Epidermal melanocyte (primary cell): ENCODE results near the gene OGDH.
"Not testable (repeated sequence)": the region's sequence is repeated elsewhere in the genome, so short reads cannot be mapped to it uniquely, and the experiment has no call there.

Experiments
- DNase-seq: peaks from one replicate; pipeline ENCODE4 v3.0.0; 2011; ENCODE audit warnings: low spot score; ENCODE audit not compliant: insufficient read length

The OGDH gene

DNA sequence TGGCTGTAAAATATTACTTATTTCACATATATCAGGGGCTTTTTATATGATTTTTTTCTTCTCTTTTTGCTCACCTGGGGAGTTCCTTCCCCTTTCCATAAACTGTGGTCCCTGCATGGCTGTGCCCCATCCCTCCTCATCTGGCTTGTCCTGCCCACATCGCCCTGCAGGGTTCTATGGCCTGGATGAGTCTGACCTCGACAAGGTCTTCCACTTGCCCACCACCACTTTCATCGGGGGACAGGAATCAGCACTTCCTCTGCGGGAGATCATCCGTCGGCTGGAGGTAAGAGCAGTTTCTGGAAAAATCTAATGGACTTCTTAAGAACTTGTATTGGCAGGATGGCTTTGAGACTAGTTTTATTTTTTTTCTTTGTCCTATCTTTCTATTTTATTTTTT, 60.1 kb downstream of the OGDH start:
- no peak for DNase-seq

DNA sequence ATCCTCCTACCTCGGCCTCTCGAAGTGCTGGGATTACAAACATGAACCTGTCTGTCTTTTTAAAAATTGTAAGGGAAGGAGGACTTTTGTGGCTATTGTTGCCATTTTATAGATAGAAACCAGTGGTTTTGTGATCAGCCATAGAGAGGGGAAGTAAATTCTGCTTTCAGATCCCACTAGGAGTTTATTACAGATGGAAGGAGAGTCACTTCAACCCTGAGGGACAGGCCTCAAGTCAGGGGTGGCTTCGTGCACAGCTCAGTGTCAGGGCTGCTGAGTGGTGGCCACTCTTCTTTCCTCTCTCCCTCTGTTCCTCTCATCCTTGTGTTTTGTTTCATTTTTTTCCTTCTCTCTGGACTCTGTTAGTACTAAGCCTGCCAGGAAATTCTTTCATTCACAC, 60.8 kb downstream of the OGDH start:
- no peak for DNase-seq

DNA sequence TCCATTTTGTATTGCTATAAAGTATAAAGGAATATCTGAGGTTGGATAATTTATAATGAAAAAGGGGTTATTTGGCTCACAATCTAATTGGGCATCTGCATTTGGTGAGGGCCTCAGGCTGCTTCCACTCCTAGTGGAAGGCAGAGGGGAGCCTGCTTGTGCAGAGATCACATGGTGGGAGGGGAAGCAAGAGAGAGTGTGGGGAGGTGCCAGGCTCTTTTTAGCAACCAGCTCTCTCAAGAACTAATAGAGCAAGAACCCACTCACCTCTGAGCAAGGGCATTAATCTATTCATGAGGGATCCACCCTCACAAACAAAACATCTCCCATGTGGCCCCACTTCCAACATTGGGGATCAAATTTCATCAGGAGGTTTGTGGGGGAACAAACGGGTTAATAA, 64.6 kb downstream of the OGDH start:
- no peak for DNase-seq

DNA sequence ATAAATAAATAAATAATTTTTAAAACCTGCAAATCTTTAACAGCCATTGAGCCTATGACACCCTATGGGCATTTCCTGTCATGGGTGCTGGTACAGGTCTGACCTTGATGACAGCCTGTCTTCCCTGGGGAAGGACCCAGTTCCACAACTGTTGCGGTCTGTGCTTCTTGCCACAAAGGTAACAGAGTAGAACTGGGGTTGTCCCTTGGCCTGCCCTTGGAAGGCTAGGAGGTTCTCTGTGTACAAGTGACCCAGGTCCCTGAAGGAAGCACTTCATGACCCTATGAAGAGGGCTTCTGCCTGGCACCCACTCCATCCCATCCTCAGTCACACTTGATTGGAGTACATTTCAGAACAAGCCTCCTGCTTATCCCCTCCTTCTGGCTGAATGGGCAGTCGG, 66.9 kb downstream of the OGDH start:
- no peak for DNase-seq

DNA sequence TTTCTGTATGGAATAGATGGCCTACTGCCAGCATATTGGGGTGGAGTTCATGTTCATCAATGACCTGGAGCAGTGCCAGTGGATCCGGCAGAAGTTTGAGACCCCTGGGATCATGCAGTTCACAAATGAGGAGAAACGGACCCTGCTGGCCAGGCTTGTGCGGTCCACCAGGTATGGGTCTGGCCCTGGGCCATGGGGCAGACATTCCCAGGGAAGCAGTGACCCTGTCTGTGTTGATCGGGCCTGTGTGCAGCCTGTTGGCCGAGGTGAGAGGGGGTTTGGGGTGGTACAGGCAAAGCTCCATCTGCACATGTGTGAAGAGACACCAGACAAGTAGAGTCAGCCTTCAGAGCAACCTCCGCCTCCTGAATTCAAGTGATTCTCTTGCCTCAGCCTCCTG, 67.3 kb downstream of the OGDH start:
- DNase-seq, result no peak

DNA sequence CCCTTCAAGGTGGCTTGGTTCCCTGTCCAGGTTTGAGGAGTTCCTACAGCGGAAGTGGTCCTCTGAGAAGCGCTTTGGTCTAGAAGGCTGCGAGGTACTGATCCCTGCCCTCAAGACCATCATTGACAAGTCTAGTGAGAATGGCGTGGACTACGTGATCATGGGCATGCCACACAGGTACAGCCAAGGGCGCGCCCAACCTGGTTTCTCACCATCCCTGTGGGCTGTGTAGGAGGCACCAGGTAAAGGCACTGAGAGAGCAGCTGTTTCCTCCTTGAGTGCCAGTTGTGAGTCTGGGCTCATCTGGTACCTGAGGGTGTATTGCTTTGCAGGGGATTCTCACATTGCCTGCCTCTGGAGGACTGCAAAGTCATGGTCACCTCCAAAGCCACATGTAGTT, 68.0 kb downstream of the OGDH start:
- DNase-seq, result no peak

DNA sequence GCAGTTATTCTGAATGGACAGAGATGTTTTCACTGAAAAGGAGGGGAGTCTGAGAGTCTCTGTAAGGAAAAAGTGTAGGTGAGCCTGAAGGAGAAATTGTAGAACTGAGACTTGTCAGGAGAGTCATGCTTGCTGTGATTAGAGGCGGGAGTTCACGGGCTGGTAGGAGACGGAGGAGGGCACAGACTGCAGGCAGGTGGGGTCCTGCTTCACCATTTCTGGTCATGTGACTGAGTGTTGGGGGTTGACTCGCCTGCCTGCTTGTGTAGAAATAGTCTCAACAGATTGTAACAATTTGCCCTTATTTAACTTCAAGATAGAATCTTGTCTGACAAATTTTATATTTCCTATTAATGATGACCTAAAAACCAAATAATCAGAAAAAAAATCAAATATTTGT, 70.3 kb downstream of the OGDH start:
- no peak for DNase-seq

DNA sequence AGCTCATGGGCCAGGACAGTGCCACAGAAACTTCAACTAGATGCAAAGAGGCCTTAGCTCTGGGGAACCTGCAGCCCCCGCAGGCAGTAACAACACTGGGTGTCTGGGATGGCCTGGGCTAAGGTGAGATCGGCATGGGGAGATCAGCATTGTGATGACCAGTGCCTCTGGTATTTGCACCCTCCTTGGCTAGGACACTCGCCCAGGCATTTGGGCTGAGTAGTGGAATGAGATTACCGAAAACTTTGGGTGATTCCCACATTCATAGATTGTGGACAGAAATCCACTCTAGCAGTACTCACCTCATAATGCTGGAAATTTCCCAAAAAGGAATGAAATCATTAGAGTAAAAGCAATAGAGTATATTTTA, 71.7 kb downstream of the OGDH start:
- DNase-seq, result no peak

DNA sequence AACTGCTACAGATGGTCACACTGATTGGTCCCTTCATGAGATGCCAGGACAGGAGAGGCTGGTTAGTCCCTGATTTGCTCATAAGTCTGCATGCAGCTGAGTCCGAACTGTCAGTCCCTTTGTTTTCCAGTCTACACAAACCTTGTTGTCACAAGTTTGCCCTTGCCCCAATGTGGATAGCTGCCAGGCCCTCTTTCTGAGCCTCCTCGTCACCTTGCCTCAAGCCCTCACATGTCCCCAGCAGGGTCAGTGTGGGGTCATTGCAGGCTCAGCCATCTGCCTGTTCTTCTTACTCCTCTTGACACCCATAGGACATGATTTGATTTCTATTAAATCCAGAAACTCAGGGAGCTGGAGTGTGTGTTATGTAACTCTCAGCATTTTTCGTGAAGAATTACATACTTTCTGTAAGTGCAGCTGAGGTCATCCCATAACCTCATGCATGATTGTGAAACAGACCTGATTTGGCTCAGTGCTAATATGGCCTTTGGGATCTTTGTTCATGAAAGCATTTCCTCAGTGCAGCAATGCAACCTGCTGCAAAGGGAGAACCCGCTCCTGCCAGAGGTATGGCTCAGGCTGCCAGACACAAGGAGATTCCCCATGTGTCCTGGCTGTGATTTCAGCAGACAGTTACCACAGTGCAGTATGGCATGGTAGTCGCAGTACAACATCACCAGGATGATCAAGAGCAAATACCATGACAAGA, 72.2 kb downstream of the OGDH start:
- DNase-seq, result no peak

DNA sequence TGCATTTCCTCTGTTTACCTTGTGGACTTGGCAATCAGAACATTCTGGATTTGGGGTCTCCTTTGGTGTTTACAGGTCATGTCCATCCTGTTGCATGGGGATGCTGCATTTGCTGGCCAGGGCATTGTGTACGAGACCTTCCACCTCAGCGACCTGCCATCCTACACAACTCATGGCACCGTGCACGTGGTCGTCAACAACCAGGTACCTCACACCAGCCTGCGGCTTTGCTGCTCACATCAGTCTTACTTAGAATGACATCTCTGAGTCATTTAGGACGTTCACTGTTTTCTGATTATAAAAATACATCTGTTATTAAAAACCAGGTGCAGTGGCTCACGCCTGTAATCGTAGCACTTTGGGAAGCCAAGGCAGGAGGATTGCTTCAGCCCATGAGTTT, 75.2 kb downstream of the OGDH start:
- no peak for DNase-seq

DNA sequence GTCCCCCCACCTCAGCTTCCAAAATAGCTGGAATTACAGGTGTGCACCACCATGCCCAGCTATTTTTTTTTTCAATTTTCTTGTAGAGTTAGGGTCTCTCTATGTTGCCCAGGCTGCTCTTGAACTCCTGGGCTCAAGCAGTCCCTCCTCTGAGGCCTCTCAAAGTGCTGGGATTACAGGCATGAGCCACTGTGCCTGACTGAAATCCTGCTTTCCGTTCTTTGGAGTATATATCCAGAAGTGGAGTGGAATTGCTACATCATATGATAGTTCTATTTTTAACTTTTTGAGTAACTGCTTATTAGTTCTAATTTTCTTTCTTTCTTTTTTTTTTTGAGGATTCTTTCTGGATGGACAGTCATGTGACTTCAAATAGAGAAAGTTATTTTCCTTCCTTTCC, 79.3 kb downstream of the OGDH start:
- DNase-seq, result no peak

DNA sequence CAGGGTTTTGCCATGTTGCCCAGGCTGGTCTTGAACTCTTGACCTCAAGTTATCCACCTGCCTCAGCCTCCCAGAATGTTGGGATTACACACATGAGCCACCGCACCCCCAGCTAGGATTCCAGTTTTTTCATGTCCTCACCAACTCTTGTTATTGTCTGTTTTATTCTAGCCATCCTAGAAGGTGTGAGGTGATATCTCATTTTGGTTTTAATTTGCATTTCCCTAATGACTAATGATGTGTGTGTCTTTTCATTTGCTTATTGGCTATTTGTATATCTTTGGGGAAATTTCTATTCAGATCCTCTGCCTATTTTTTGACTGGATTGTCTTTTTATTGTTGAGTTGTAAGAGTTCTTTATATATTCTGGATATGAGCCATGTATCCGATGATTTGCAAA, 83.0 kb downstream of the OGDH start:
- DNase-seq, result no peak

DNA sequence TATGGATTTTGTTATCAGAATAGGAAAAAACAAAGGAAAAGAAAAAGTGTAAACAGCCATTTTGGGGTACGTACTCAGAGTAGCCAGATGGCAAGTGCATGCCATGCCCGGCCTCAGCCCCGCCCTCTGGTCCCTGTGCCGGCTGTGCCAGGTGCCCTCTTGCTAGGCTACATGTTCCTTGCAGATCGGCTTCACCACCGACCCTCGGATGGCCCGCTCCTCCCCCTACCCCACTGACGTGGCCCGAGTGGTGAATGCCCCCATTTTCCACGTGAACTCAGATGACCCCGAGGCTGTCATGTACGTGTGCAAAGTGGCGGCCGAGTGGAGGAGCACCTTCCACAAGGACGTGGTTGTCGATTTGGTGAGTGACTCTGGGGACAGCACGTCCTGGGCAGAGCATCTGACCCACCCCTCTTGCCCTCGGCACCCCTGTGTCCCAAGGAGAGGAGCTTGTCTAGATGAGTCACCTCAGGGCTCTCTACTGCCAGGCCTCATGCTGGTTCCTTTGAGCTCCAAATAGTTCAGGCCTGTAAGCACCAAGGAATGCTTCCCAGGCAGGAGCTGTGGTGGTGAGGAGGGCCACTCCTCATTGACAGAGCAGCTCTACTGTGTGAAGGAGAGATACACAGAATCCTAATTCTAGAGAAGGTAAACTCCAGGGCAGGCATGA, 87.3 kb downstream of the OGDH start:
- DNase-seq, result no peak

DNA sequence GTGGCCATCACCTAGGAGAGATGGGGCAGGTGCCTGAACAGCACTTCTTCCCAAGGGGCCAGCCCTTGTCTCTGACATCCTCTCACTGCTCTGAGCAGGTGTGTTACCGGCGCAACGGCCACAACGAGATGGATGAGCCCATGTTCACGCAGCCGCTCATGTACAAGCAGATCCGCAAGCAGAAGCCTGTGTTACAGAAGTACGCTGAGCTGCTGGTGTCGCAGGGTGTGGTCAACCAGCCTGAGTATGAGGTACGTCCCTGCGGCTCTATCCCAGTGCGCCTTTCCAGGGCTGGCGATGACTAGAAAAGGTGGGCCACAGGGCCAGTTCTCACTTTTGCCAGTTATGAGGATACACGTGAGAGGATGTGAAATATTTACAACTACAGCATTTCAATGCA, 87.9 kb downstream of the OGDH start:
- DNase-seq, result no peak

DNA sequence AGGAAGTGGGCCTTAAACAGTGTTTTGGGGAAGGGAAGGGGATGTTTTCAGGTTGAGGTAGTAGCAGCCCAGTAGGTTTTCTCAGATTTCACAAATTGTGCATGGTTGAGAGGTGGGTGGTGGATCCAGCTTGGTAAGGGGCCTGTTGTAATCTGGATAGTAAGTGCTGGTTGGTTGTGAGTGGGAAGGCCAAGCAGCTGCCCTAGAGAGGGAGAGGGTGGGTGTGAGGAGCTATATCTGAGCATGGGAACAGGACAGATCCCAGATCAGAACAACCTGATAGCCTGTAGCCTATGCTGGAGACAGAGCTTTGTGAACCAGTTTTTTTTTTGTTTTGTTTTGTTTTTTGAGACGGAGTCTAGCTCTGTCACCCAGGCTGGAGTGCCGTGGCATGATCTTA, 88.3 kb downstream of the OGDH start:
- no peak for DNase-seq

DNA sequence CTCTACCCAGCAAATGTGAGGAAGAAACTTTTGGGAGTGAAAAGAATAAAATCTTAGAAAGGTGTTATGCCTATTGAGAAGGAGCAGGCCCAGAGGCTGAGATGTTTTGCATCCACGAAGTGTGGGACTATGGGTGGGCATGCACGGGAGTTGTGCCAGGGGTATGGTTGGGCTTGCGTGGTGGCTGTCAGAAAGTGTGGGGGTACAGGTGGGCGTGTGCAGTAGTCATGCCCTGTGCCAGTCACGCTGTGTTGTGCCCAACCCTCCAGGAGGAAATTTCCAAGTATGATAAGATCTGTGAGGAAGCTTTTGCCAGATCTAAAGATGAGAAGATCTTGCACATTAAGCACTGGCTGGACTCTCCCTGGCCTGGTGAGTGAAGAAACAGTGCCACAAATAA, 89.3 kb downstream of the OGDH start:
- no peak for DNase-seq

DNA sequence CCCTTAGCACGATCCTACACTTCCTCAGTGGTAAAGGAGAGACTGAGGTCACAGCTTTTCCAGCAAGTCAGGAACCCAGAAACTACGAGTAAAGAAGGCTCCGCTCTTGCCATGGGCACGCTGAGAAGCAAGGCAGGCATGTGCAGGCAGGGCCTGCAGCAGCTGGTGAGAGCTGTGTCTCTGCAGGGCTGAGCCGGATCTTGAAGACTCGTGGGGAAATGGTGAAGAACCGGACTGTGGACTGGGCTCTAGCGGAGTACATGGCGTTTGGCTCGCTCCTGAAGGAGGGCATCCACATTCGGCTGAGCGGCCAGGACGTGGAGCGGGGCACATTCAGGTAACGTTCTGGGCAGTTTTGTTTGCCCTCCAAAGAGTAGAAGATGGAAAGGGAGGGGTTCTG, 90.3 kb downstream of the OGDH start:
- DNase-seq, result no peak

DNA sequence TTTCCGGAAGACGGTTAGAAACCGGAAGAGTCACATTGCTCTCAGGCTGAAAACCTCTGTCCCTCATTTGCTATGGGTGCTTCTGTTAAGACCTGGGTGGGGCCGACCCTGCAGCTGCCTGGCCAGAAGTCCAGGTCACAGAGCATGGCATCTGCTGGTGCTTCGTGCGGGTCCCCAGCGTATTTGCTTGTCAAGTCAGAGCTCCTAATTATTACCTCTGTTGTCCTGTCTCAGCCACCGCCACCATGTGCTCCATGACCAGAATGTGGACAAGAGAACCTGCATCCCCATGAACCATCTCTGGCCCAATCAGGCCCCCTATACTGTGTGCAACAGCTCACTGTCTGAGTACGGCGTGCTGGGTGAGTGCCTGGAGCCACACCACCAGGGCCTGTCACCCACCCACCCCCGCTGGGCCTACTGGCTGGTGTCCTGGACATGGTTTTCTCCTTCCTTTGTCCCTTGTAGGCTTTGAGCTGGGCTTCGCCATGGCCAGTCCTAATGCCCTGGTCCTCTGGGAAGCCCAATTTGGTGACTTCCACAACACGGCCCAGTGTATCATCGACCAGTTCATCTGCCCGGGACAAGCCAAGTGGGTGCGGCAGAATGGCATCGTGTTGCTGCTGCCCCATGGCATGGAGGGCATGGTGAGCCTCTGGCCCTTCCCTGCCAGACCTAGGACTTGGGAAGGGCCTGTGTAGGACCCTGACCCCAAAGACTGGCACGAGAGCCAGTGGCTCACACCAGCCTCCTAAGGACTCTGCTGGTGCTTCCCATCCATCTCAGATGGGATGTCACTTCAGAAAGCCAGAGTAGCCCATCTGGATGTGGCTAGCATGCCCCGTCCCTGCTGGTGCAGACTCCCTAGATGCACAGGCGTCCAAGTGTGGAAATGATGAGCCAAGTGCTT, 91.0 kb downstream of the OGDH start:
- no peak for DNase-seq

DNA sequence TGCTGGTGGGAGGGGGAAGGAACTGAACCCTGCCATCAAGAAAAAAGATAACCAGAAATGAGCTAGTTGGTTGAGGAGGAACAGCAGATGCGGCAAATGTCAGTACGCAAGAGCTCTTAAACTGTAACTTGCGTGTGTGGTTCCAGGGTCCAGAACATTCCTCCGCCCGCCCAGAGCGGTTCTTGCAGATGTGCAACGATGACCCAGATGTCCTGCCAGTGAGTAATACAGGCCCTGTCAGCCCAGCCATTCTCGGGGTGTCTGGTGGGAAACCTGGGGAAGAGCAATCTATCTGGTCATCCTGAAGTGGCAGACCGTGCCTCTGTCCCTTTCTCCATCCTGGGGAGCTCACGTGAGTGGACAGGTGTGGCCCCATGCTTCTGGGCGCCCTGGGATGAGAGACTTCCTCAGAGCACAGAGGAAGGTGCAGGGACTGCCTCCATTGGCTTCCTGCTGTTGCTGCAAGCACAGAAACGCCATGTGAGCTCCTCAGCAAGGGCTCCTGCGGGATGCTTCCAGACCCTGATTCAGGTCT, 91.7 kb downstream of the OGDH start:
- no peak for DNase-seq

DNA sequence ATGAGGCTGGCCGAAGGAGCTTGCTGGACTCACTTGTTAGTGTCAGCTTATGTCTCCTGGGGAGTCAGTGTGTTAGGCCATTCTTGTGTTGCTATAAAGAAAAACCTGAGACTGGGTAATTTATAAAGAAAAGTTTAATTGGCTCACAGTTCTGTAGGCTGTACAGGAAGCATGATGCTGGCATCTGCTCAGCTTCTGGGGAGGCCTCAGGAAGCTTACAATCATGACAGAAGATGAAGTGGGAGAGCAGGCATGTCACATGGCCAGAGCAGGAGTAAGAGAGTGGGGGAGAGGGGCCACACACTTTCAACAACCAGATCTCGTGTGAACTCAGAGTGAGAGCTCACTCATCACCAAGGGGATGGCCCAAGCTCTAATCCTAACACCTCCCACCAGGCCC, 93.2 kb downstream of the OGDH start:
- not testable (repeated sequence) for DNase-seq

DNA sequence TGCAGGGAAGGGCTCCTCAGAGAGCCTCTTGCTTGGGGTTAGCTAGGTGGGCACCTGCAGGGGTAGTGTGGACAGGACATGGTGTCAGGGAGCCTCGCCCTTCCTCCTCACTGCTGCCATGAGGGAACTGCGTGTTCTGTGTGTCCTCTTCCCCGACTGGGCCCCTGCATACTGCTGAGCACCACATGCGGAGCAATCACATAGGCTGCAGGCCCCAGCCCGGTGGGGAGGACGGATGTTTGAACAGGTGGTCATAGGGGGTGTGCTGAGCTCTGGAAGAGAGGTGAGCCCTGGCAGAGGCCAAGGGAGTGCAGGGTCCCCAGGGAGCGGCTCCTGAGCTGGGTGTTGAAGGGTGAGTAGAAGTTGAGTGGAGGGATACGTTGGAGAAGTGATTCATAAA, 93.9 kb downstream of the OGDH start:
- no peak for DNase-seq

DNA sequence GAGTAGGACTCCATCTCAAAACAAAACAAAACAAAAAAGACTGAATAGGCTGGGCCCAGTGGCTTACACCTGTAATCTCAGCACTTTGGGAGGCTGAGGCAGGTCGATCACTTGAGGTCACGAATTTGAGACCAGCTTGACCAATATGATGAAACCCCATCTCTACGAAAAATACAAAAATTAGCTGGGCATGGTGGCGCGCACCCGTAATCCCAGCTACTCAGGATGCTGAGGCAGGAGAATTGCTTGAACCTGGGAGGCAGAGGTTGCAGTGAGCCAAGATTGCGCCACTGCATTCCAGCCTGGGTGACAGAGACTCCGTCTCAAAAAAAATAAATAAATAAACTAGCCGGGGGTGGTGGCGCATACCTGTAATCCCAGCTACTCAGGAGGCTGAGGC, 97.0 kb downstream of the OGDH start:
- DNase-seq, result not testable (repeated sequence)
